ENCODE data around the gene RTP5. TPM values are rescaled to one million over a fixed set of nuclear protein-coding genes. Genes with fewer than 3 reads are reported as not detected.

Gene RTP5
- total RNA-seq, 1 experiment from 2014 or later: not detected

GRCh38 chr2:241900251-241901017, 30.9 kb downstream of the RTP5 start:
- Mint-ChIP-seq H3K4me3 (ENCODE audit: unreplicated experiment) (no peak overlapping the region), H3K9me3 (ENCODE audit: unreplicated experiment) (no peaks in the 10 kb centered on the region), H3K27me3 (ENCODE audit: insufficient read depth, unreplicated experiment) (no peaks in the 10 kb centered on the region), H3K36me3 (ENCODE audit: insufficient read depth, unreplicated experiment) (peaks cover 10% of the 10 kb centered on the region), H3K4me1 (ENCODE audit: low read depth, unreplicated experiment) (no peaks in the 10 kb centered on the region), H3K27ac (ENCODE audit: unreplicated experiment) (no peak overlapping the region)
- no TSS peak for BruUV-seq (replicated peaks)
- ChIA-PET CTCF (no interaction called here), POLR2A (no interaction called here)
- no peak for TF ChIP-seq CTCF (IDR thresholded peaks at IDR 0.05; ENCODE audit: insufficient read depth in 1 of 2, low read depth in 1 of 2, low read length in 1 of 2, severe bottlenecking in 1 of 2, unreplicated experiment in 1 of 2)
- DNase-seq: no peak
- H3K27me3 ChIP-seq (replicated peaks; ENCODE audit: control insufficient read depth, insufficient read depth, low read length): no peaks in the 10 kb centered on the region
- no peak overlapping the region for H3K4me3 ChIP-seq (ENCODE audit: low read depth, low read length)
- H3K4me1 ChIP-seq: no peaks in the 10 kb centered on the region
- no peaks in the 10 kb centered on the region for H3K36me3 ChIP-seq (ENCODE audit: control insufficient read depth, insufficient read depth, low read length)
- H3K9me3 ChIP-seq: no peaks in the 10 kb centered on the region
- intact Hi-C loops (cut with micrococcal nuclease; ENCODE audit: unreplicated experiment): no loop called here

GRCh38 chr2:241901018-241901380, 31.5 kb downstream of the RTP5 start:
- no peaks in the 10 kb centered on the region for H3K27me3 Mint-ChIP-seq (ENCODE audit: insufficient read depth, unreplicated experiment)
- no peak for DNase-seq
- intact Hi-C loops (cut with micrococcal nuclease; ENCODE audit: unreplicated experiment): no loop called here
- Histone ChIP-seq H3K27me3 (replicated peaks; ENCODE audit: control insufficient read depth, insufficient read depth, low read length) (no peaks in the 10 kb centered on the region), H3K4me3 (ENCODE audit: low read depth, low read length) (no peak overlapping the region), H3K4me1 (no peaks in the 10 kb centered on the region), H3K36me3 (ENCODE audit: control insufficient read depth, insufficient read depth, low read length) (no peaks in the 10 kb centered on the region), H3K9me3 (no peaks in the 10 kb centered on the region)
- H3K36me3 Mint-ChIP-seq (ENCODE audit: insufficient read depth, unreplicated experiment): peaks cover 5% of the 10 kb centered on the region
- no TSS peak for BruUV-seq (replicated peaks)
- H3K27ac Mint-ChIP-seq (ENCODE audit: unreplicated experiment): no peak overlapping the region
- H3K4me1 Mint-ChIP-seq (ENCODE audit: low read depth, unreplicated experiment): no peaks in the 10 kb centered on the region
- TF ChIP-seq CTCF (IDR thresholded peaks at IDR 0.05; ENCODE audit: insufficient read depth in 1 of 2, low read depth in 1 of 2, low read length in 1 of 2, severe bottlenecking in 1 of 2, unreplicated experiment in 1 of 2): no peak
- ChIA-PET POLR2A (no interaction called here), CTCF (no interaction called here)
- no peaks in the 10 kb centered on the region for H3K9me3 Mint-ChIP-seq (ENCODE audit: unreplicated experiment)
- no peak overlapping the region for H3K4me3 Mint-ChIP-seq (ENCODE audit: unreplicated experiment)

GRCh38 chr2:241901500-241902351, 32.2 kb downstream of the RTP5 start:
- Histone ChIP-seq H3K27me3 (replicated peaks; ENCODE audit: control insufficient read depth, insufficient read depth, low read length) (no peaks in the 10 kb centered on the region), H3K4me3 (ENCODE audit: low read depth, low read length) (no peak overlapping the region), H3K4me1 (no peaks in the 10 kb centered on the region), H3K36me3 (ENCODE audit: control insufficient read depth, insufficient read depth, low read length) (no peaks in the 10 kb centered on the region), H3K9me3 (no peaks in the 10 kb centered on the region)
- intact Hi-C loops (cut with micrococcal nuclease; ENCODE audit: unreplicated experiment): no loop called here
- TF ChIP-seq CTCF (IDR thresholded peaks at IDR 0.05; ENCODE audit: insufficient read depth in 1 of 2, low read depth in 1 of 2, low read length in 1 of 2, severe bottlenecking in 1 of 2, unreplicated experiment in 1 of 2): no peak
- no peaks in the 10 kb centered on the region for H3K4me1 Mint-ChIP-seq (ENCODE audit: low read depth, unreplicated experiment)
- CTCF ChIA-PET: no interaction called here
- no peak overlapping the region for H3K27ac Mint-ChIP-seq (ENCODE audit: unreplicated experiment)
- H3K9me3 Mint-ChIP-seq (ENCODE audit: unreplicated experiment): no peaks in the 10 kb centered on the region
- no peaks in the 10 kb centered on the region for H3K36me3 Mint-ChIP-seq (ENCODE audit: insufficient read depth, unreplicated experiment)
- no TSS peak for BruUV-seq (replicated peaks)
- POLR2A ChIA-PET: no interaction called here
- no peaks in the 10 kb centered on the region for H3K27me3 Mint-ChIP-seq (ENCODE audit: insufficient read depth, unreplicated experiment)
- no peak overlapping the region for H3K4me3 Mint-ChIP-seq (ENCODE audit: unreplicated experiment)
- no peak for DNase-seq
